ENCODE results near the gene PCDH1. TPM values are rescaled to one million over a fixed set of nuclear protein-coding genes. Genes with fewer than 3 reads are reported as not detected.

The PCDH1 gene
- total RNA-seq, 1 donor from 2014 or later: 22.8 TPM

- TF ChIP-seq CTCF (conservative IDR thresholded peaks at IDR 0.05): no peak
- Mint-ChIP-seq H3K27ac (no peak overlapping the region), H3K36me3 (peaks cover 5% of the 10 kb centered on the region), H3K9me3 (peaks cover 5% of the 10 kb centered on the region), H3K27me3 (peaks cover 38% of the 10 kb centered on the region), H3K4me3 (no peak overlapping the region), H3K4me1 (ENCODE audit: unreplicated experiment) (peaks cover 9% of the 10 kb centered on the region)
- DNase-seq (ENCODE audit: extremely low spot score, unreplicated experiment): no peak
These were observed 41.3 kb upstream of the PCDH1 start for GRCh38 chr5:141919218-141920119.

GRCh38 chr5:141917760-141918159 is 39.5 kb upstream of the PCDH1 start:
- H3K27me3 Mint-ChIP-seq: peaks cover 52% of the 10 kb centered on the region
- peaks cover 10% of the 10 kb centered on the region for H3K4me1 Mint-ChIP-seq (ENCODE audit: unreplicated experiment)
- no peak for TF ChIP-seq CTCF (conservative IDR thresholded peaks at IDR 0.05)
- no peak overlapping the region for H3K27ac Mint-ChIP-seq
- H3K36me3 Mint-ChIP-seq: no peaks in the 10 kb centered on the region
- H3K9me3 Mint-ChIP-seq: no peaks in the 10 kb centered on the region
- H3K4me3 Mint-ChIP-seq: no peak overlapping the region
- no peak for DNase-seq (ENCODE audit: extremely low spot score, unreplicated experiment)

- H3K27ac Mint-ChIP-seq: no peak overlapping the region
- peaks cover 10% of the 10 kb centered on the region for H3K4me1 Mint-ChIP-seq (ENCODE audit: unreplicated experiment)
- H3K27me3 Mint-ChIP-seq: peaks cover 57% of the 10 kb centered on the region
- H3K36me3 Mint-ChIP-seq: no peaks in the 10 kb centered on the region
- H3K4me3 Mint-ChIP-seq: no peak overlapping the region
- H3K9me3 Mint-ChIP-seq: no peaks in the 10 kb centered on the region
- no peak for TF ChIP-seq CTCF (conservative IDR thresholded peaks at IDR 0.05)
- no peak for DNase-seq (ENCODE audit: extremely low spot score, unreplicated experiment)
These were observed 38.3 kb upstream of the PCDH1 start for GRCh38 chr5:141916522-141916921.

- peaks cover 57% of the 10 kb centered on the region for H3K27me3 Mint-ChIP-seq
- DNase-seq (ENCODE audit: extremely low spot score, unreplicated experiment): no peak
These were observed 37.7 kb upstream of the PCDH1 start for GRCh38 chr5:141915881-141916336.

GRCh38 chr5:141914797-141915196 is 36.6 kb upstream of the PCDH1 start:
- peaks cover 10% of the 10 kb centered on the region for H3K4me1 Mint-ChIP-seq (ENCODE audit: unreplicated experiment)
- H3K27ac Mint-ChIP-seq: no peak overlapping the region
- peaks cover 57% of the 10 kb centered on the region for H3K27me3 Mint-ChIP-seq
- no peaks in the 10 kb centered on the region for H3K36me3 Mint-ChIP-seq
- DNase-seq (ENCODE audit: extremely low spot score, unreplicated experiment): no peak
- no peaks in the 10 kb centered on the region for H3K9me3 Mint-ChIP-seq
- H3K4me3 Mint-ChIP-seq: peak overlapping the region; percentile 56
- no peak for TF ChIP-seq CTCF (conservative IDR thresholded peaks at IDR 0.05)

More at GRCh38 chr5:141915881-141916336, 37.7 kb upstream of the PCDH1 start:
- H3K9me3 Mint-ChIP-seq: no peaks in the 10 kb centered on the region
- no peak for TF ChIP-seq CTCF (conservative IDR thresholded peaks at IDR 0.05)
- no peaks in the 10 kb centered on the region for H3K36me3 Mint-ChIP-seq
- H3K4me3 Mint-ChIP-seq: no peak overlapping the region
- peaks cover 10% of the 10 kb centered on the region for H3K4me1 Mint-ChIP-seq (ENCODE audit: unreplicated experiment)
- no peak overlapping the region for H3K27ac Mint-ChIP-seq

Data from type B pancreatic cell (in vitro differentiated cells).